Hematopoietic multipotent progenitor cell treated with erythropoietin and hydrocortisone succinate and interleukin-3 and kit ligand, for 17 days (in vitro differentiated cells): Measurements from ENCODE around the gene RASGEF1C.
"Not testable (repeated sequence)": the region's sequence is repeated elsewhere in the genome, so short reads cannot be mapped to it uniquely, and the experiment has no call there.

ENCODE experiments used
- DNase-seq: peaks from one replicate; pipeline ENCODE4 v3.0.0-alpha.2; 2015; ENCODE audit warnings: low spot score

Gene RASGEF1C

DNA sequence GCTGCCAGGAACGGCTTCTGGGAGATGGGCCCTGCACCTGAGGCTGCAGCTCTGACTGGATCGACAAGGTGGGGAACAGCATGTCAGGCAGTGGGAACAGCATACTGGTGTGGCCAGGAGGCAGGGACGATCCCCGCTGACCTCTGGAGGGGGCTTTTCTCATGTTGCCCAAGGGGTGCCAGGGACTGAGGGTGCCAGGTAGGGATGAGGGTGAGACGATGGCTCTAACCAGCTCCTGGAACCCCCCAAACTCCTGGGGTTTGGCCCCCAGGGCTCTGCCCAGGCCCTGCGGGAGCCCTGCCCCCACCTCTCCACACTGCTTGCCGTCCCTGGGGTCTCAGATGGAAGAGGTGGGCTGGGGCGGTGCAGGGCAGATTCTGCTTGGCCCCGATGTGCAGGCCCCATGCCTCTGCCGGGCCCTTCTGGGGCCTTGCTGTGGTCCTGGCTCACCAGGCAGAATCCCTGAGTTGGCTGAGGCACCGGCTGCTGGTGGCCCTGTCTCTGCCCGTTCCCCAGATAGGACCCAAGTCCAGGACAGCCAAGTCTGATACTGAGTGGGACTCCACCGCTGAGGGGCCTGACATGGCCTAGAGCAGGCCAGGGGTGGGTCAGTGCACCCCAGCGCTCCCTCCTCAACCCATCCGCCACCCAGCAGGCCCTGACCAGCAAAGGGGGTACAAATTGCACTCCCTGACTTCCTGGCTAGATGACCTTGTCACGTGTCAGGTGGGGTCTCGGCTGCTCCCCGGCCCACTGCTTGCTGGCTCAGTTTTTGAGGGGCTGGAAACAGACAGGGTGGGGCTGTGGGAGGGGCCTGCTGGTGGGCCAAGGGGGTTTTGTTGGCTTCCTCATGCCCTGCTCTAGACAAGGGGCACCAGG, 109.0 kb downstream of the RASGEF1C start:
- no peak for DNase-seq

DNA sequence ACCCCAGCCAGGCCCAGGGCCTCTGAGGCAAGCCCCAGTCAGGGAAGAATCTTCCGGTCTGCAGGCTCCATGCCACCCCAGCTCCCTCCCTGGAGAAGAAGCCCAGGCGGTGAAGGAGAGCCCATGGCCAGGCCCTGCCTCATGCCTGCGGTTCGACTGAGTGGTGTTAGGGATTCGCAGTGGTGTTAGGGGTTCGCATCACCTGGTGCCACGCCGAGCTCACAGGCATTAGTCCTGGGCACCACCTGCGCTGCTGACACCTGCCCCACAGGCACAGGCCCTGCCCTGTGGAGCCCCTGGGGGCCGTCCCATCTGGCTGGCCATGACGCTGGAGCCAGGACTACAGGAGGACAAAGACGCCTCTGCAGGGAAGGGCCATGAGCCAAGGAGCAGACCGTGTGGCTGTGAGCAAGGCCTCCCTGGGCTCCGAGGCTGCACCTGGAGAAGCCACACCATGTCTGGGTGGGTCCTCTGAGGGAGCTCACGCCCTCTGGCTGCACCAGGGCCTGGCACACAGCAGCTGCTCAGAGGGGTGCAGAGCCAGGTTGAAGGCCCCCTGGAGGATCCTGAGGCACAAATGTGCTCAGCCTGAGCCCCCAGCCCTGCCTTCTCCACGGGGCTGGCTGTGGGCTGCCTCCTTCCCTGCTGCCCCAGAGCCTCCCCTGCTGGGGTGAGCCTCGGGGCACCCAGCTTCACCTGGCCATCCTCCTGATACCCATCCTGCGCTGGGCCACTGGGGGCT, 109.8 kb downstream of the RASGEF1C start:
- DNase-seq, result no peak

DNA sequence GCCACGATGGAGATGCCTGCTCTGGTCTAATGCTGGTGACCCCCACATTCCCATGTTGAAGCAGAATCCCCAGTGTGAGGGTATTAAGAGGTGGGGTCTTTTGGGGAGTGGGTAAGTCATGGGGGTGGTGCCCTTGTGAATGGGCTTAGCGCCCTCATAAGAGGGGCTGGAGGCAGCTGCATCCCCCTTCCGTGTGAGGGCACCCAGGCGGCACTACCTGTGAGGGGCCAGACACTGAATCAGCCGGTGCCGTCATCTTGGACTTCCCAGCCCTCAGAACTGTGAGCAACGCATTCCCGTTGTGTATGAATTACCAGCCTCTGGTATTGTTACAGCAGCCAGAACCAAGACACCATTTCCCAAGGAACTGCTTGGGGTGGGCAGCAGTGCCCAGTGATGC, 110.5 kb downstream of the RASGEF1C start:
- no peak for DNase-seq

DNA sequence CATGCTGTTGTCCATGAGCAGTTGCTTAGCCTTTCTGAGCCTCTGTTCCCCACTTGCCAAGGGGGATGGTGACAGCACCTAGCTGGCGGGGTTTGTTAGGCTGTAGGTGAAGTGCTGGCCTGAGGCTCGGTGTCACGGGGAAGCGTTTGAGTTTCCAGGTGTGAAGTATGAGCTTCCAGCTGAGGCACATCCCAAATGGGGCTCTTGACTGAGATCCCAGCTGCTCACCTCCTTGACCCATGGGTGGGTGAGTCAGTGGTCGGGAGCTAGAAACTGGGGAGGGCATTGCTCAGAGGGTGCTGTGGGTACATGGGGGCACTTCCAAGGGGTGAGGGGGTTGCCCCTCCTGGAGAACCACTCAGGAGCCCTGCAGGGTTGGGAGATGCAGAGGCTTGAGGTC, 111.1 kb downstream of the RASGEF1C start:
- no peak for DNase-seq

DNA sequence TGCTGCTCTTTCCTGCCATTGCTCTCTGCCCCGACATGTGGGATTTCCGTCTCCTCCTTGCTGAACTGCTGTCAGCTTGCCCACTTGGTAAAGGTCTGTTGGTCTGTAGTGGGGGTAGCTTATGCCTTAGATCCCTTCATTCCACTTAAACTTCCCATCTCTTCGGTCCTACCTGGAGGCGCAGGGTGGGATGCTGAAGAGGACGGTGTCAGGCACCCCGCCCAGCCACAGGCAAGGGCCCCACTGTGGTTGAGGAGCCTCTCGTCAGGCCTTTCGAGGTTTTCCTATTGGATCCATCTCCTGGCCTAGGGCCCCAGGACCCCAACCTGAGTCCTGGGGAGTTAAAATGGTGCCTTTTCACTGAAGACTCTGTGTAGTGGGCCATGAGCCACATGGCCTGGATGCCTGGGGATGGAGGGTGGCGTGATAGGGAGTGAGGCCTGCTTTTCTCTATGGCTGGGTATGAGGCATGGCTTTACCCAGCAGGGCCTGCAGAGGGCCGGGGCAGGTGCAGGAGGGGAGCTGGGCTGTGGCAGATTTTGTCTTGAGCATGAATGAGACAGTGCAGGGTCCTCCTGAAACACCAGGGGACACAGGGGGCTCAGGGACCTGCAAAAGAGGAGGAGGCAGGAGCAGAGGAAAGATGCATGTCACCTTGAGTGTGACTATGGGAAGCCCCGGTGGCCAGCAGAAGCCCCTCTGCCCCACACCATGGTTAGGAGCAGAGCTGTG, 111.7 kb downstream of the RASGEF1C start:
- no peak for DNase-seq

DNA sequence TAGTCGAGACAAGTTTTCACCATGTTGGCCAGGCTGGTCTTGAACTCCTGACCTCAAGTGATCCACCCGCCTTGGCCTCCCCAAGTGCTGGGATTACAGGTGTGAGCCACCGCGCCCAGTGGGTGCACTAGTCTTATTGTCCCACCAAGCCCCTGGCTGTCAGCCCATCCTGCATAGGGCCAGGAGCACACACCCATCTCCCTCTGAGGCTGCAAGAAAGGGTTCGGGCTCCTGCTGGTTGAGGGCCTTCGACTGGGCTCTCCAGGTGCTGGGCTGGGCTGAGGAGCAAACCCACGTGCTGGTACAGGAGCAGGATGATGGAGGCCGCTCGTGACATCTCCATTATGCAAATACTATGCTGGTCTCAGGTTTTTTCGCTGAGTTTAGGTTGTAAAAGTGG, 112.4 kb downstream of the RASGEF1C start:
- no peak for DNase-seq

DNA sequence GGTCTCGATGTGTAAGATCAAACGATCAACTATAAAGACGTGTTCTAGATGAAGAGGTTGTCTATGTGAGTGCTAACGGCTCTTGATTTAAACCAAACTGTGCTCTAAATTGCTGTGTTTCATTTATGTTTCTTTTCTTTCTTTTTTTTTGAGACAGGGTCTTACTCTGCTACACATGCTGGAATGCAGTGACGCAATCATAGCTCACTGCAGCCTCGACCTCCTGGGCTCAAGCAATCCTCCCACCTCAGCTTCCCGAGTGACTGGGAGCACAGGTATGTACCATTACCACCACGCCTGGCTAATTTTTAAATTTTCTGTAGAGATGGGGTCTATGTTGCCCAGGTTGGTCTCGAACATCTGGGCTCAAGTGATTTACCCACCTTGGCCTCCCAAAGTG, 113.5 kb downstream of the RASGEF1C start:
- no peak for DNase-seq

DNA sequence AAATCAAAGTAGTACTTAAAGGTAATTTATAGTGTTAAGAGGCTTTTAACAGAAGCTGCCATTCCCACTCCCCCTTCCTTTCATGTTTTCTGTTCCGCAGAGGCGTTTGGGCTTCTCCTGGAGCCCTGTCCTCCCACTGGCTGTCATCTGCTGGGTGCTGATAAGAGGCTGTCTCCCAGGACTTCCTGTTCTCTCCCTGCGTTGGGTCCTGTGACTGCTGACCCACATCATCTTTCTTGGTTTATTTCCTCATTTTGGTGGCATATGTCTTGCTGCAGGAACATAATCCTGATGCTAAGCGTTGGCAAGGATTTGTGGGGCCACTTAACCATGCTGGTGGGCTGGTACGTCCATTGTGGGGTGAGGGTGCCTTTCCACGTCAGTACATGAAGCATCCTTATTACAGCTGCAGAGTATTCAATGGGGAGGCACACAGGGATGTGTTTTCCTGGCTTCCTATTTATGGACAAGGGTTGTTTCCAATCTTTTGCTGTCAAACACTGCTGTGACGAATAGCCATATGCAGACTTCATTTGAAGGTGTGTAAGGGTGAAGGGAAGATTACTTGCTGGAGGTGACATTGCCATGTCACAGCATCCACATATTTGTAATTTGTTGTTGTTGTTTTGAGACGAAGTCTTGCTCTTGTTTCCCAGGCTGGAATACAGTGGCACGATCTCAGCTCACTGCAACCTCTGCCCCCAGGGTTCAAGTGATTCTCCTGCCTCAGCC, 115.2 kb downstream of the RASGEF1C start:
- no peak for DNase-seq

DNA sequence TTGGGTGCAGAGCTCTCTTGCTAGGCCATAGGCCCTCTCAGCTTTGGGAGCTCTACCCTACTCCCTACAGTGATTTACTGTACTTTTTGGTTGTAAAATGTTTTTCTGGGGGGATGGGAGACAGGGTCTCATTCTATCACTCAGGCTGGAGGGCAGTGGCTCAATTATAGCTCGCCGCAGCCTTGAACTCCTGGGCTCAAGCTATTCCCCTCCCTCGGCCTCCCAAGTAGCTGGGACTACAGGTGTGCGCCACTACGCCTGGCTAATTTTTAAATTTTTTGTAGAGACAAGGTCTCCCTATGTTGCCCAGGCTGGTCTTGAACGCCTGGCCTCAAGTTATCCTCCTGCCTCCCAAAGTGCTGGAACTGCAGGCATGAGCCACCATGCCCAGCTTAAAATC, 115.8 kb downstream of the RASGEF1C start:
- no peak for DNase-seq

DNA sequence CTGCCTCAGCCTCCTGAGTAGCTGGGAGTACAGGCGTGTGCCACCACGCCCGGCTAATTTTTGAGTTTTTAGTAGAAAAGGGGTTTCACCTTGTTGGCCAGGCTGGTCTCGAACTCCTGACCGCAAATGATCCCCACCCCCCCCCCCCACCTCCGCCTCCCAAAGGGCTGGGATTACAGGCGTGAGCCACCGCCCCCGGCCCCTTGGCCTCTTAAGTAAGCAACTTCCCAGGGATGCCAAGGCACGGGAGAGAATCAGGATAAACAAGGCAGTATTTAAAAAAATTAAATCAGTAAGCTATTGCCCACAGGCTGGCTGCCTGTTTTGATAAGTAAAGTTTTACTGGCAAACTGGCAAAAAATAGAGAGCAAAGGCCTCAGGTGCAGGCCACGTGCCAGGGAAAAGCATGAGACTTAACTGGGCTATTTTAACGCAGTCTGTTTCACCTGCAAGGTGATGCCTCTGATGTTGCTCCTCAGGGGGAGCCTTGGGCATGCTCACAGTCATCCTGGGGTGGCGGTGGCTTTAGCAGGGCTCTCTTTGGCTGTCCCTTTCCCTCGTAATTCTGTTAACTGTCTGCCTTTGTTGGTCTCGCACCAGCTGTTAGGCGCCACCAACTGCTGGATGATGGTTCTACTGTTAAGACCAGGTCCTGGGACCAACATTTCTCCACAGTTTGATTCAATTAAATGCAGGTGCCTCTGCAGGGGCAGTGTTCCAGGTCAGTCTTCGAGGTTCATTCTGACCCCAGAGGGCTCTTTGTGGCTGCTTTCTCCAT, 118.1 kb downstream of the RASGEF1C start:
- DNase-seq, result no peak

DNA sequence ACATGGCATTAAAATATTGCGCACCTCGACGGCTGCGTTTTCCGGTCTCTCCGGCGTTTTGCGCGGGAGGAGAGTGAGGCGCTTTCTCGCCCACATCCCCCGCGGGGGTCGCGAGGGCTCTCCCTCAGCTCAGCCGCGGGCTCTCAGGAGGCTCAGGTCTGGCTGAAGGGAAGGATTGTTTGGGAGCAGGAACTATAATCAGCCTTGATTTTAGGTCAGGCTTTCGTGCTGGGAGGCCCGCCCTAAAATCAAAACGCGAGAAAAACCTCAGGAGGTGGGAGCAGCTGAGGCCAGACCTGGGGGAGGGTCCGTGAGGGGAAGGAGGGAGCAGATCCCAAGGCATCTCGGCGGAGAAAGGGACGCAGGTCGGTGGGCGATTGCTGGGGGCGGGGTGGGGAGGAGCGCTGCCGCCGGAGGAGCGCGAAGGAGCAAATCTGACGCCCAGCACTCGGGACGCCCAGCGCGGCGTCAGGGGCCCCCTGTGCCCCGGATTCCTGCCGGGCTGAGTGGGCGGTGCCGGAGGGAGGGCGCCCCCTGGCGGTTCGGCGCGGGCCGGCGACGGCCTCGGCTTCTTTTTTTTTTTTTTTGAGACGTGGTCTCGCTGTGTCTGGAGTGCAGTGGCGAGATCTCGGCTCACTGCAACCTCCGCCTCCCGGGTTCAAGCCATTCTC, 118.8 kb downstream of the RASGEF1C start:
- DNase-seq, result peak; percentile 43

DNA sequence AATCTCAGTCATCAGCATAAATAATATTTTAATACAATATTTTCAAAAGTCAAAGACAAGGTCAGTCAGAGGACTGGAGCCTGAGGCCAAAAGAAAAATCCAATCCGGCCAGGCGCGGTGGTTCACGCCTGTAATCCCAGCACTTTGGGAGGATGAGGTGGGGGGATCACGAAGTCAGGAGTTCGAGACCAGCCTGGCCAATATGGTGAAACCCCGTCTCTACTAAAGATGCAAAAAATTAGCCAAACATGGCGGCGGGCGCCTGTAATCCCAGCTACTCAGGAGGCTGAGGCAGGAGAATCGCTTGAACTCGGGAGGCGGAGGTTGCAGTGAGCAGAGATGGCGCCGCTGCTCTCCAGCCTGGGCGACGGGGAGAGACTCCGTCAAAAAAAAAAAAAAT, 119.4 kb downstream of the RASGEF1C start:
- DNase-seq, result not testable (repeated sequence)

DNA sequence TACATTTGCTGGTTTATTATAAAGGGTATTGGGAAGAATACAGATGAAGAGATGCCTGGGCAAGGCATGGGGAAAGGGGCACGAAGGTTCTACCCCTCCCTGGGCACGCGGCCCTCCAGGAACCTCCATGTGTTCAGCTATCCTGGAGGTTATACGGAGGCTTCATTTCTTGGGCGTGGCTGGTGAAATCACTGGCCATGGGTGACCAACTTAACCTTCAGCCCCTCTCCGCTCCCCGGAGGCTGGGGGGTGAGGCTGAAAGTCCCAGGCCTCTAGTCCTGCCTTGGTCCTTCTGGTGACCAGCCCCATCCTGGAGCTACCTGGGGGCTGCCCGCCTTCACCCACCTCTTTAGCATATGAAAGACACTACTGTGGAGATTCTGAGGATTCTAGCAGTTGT, 120.5 kb downstream of the RASGEF1C start:
- DNase-seq, result no peak

DNA sequence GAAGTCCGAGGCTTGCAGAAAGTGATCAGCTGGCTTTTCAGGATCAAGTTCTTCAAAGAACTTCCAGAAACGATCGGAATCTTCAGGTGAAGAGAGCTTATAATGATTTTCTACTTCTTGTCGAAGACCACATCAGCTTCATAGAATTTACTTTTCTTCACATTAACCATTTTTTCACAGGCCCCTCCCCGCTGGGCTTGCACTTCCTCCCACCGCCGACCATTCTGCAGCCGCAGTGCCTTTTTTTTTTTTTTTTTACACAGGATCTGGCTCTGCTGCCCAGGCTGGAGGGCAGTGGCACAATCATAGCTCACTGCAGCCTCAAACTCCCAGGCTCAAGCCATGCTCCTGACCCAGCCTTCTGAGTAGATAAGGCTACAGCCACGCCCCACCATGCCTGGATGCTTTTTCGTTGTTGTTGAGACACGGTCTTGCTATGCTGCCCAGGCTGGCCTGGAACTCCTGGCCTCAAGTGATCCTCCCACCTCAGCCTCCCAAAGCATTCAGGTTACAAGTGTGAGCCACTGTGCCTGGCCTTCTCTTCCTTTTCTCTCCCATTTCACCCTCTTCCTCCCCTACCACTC, 122.1 kb downstream of the RASGEF1C start:
- DNase-seq, result no peak

DNA sequence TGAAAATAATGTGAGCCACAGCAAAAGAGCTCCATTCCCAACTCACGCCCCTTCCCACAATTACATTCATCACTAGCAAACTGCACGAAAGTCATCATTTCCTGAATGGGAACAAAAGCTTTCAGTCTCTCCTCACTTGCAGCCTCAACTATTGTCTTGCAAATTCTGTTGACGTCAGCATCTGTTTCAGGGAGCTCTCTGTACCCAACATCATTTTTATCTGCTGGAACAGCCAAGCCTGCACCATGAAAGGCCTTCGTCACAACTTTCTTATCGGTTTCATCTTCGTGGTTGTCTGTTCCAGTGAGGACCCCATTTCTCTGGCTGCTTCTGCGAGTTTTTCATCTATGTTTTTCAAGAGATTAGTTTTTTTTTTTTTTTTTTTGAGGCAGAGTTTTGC, 123.2 kb downstream of the RASGEF1C start:
- no peak for DNase-seq

DNA sequence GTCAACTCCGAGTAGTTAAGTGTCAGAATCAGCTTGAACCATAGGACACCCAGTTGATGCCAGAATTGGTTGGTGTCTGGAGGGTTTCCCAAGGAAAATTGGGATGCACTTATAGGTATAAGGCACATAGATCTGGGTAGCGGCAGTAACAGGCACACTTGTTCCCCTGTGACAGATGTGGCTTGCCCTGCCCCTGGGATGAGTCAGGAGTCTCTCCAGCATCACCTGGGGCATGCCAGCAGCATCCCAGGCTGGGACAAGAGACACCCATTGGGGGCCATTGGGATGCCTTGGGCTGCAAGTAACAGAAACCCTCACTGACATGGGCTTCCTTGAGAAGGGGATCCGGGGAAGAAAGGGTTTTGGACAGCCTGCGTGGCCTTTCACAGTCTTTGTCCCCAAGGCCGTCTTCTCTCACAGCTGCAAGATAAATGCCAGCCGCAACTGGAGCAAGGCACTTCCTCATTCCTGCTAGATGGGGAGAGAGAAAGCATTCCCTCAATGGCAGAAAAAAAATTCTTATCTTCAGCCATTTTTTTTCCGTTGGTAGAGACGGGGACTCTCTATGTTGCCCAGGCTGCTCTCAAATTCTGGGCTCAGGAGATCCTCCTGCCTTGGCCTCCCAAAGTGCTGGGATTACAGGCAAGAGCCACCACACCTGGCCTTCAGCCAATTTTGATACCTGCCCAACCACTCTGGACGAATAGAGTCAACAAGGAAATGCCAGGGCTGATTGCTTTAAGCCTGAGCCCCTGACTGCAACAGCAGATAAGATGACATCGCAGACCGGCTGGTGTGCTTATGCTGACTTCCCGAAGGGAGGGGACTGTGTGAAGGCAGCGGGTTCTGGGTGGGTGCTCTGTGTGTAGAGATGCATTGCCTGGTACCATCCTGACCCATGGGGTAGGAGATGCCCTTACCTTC, 124.1 kb downstream of the RASGEF1C start:
- no peak for DNase-seq

DNA sequence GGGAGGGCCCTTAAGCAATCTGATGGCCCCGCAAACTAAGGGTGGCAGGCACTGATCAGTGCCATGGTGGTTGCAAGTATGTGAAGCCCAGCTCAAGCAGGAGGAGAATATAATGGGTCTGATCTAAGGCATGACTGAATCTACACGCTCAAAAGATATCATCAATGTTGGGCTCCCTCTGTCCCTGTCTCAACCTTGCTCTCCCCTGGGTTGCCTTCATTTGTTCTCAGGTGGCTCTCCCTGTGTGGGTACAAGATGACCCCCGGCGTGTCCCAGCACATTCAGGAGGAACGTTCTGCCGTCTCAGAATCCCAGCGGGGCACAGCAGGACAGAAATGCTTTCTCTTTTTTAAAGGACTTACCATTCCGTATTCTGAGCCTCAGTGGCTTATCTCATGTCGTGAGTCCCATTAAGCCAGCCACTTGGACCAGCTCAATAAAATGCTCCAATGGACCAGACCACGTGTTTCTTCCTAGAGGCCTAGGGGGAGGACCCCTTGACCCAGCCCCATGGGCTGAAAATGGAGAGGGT, 125.4 kb downstream of the RASGEF1C start:
- no peak for DNase-seq

DNA sequence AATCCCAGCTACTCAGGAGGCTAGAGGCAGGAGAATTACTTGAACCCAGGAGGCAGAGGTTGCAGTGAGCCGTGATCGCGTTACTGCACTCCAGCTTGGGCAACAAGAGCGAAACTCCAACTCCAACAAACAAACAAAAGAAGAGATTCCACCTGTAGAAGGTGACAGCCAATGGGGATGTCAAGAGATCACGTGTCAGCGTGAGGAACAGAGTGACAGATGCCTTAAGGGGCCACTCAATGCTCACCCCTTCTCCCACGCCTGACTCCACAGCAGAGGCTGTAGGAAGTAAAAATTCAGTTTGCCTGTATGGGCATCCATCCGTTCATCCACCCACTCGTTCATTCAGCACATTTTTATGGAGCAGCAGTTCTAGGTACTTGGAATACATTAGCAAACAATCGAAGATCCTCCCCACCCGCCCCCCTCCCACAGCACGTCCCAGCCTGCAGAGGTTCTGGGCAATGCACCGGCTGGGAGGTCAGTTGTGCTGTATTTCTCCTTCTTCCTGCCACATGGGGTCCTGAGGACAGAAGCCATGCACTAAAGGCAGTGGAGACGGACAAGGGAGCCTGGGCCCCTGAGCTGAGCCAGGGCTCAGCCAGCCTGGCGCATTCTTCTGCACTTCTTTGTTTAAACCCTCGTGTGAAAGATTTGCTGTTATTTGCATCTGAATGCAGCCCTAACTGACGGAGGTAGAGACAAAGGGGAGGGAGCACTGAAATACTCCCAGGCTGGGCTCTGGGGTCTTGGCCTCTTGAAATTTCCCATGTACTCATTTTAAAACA, 126.2 kb downstream of the RASGEF1C start:
- no peak for DNase-seq
